Endodermal cell (in vitro differentiated cells): ENCODE measurements around the gene RNASEH1. TPM values are rescaled to one million over a fixed set of nuclear protein-coding genes. Genes with fewer than 3 reads are reported as not detected.
A peak's percentile ranks its signal among the peaks of the same experiment; 100 is the strongest.

Experiments used
- DNase-seq: peaks from one replicate; pipeline ENCODE4 v3.0.0-alpha.2; 2017
- H3K27ac ChIP-seq: 2 replicates; pipeline ENCODE4 v1.5.1; 2013; ENCODE audit warnings: mild to moderate bottlenecking, low read depth, low read length, moderate library complexity
- H3K27me3 ChIP-seq: 2 replicates; pipeline ENCODE4 v1.6.1; 2013; ENCODE audit warnings: mild to moderate bottlenecking, low read length, moderate library complexity; ENCODE audit not compliant: insufficient read depth, control insufficient read depth, poor library complexity, severe bottlenecking
- H3K36me3 ChIP-seq: 2 replicates; pipeline ENCODE4 v1.7.0; 2013; ENCODE audit warnings: mild to moderate bottlenecking, low read length, moderate library complexity; ENCODE audit not compliant: control insufficient read depth, insufficient read depth
- H3K4me1 ChIP-seq: one replicate; pipeline ENCODE4 v1.7.0; 2013; ENCODE audit warnings: low read length; ENCODE audit not compliant: control insufficient read depth, insufficient read depth
- H3K4me3 ChIP-seq: 2 replicates; pipeline ENCODE4 v1.5.1; 2013; ENCODE audit warnings: mild to moderate bottlenecking, low read length, moderate library complexity
- H3K9ac ChIP-seq: 2 replicates; pipeline ENCODE4 v1.6.1; 2013; ENCODE audit warnings: mild to moderate bottlenecking, low read length, moderate library complexity; ENCODE audit not compliant: poor library complexity, severe bottlenecking; ENCODE audit errors: extremely low read depth
- H3K9me3 ChIP-seq: 2 replicates; pipeline ENCODE4 v1.6.1; 2013; ENCODE audit warnings: mild to moderate bottlenecking, low read length, moderate library complexity; ENCODE audit not compliant: control insufficient read depth
- H3K27ac Mint-ChIP-seq: 2 replicates; pipeline ENCODE4 v1.8.0; 2020; ENCODE audit warnings: mixed read lengths
- H3K27me3 Mint-ChIP-seq: 2 replicates; pipeline ENCODE4 v1.8.0; 2021; ENCODE audit warnings: mild to moderate bottlenecking, mixed read lengths; ENCODE audit not compliant: insufficient read depth
- H3K36me3 Mint-ChIP-seq: 2 replicates; pipeline ENCODE4 v1.8.0; 2020; ENCODE audit warnings: low read depth, mixed read lengths
- H3K4me1 Mint-ChIP-seq: 2 replicates; pipeline ENCODE4 v1.8.0; 2020; ENCODE audit warnings: mixed read lengths
- H3K4me3 Mint-ChIP-seq: 2 replicates; pipeline ENCODE4 v1.8.0; 2020; ENCODE audit warnings: mild to moderate bottlenecking, moderate library complexity, mixed read lengths
- H3K9me3 Mint-ChIP-seq: 2 replicates; pipeline ENCODE4 v1.8.0; 2020; ENCODE audit warnings: mild to moderate bottlenecking, mixed read lengths
- CTCF ChIP-seq: fragments of 200-600 bp; sonication (generic); conservative IDR thresholded peaks from 2 replicates; pipeline ENCODE4 v1.5.0; 2021; ENCODE audit warnings: antibody characterized with exemption, mild to moderate bottlenecking
- WGBS, 2 experiments: methylation state at CpG; one replicate each; pipeline versions ENCODE4 v1.1.5 to v1.1.7; 2013; ENCODE audit warnings: missing lambda C conversion rate in 2 of 2, mixed read lengths in 1 of 2; ENCODE audit not compliant: insufficient coverage in 1 of 2, insufficient read length in 1 of 2; 5-methylcytosine and 5-hydroxymethylcytosine counted together
- total RNA-seq, 2 donors: library from RNA; stranded (reverse); fragmentation: NEBNext Ultra II Directional in 1 of 2; extraction: Animal tissue kit (Norgen Biotek cat#: 25700) in 1 of 2; gene quantifications; 2 replicates in 1 of 2; 3 replicates in 1 of 2; pipeline ENCODE4 v1.2.1, GENCODE V29; 2021

RNASEH1 gene
- total RNA-seq, 2 donors from 2014 or later, result 28.2 to 35.2 TPM

GRCh38 chr2:3535794-3536681 lies 22.1 kb downstream of the RNASEH1 start:
- peak overlapping the region; percentile 42 for H3K9ac ChIP-seq
- no peak overlapping the region for H3K4me3 ChIP-seq
- TF ChIP-seq CTCF, result peak; percentile 39
- H3K36me3 Mint-ChIP-seq, result peaks cover 14% of the 10 kb centered on the region
- H3K4me3 Mint-ChIP-seq, result peak overlapping the region; percentile 22
- DNase-seq, result peak; percentile 63
- peaks cover 11% of the 10 kb centered on the region for H3K36me3 ChIP-seq
- H3K4me1 Mint-ChIP-seq, result peaks cover 13% of the 10 kb centered on the region
- H3K9me3 ChIP-seq, result peaks cover 4% of the 10 kb centered on the region
- 77 to 79% methylated on average over 19 to 24 of the region's 24 CpGs for WGBS, 2 experiments
- no peaks in the 10 kb centered on the region for H3K27me3 ChIP-seq
- no peaks in the 10 kb centered on the region for H3K27me3 Mint-ChIP-seq
- peak overlapping the region; percentile 84 for H3K27ac Mint-ChIP-seq
- no peaks in the 10 kb centered on the region for H3K4me1 ChIP-seq
- H3K9me3 Mint-ChIP-seq, result no peaks in the 10 kb centered on the region
- peak overlapping the region; percentile 14 for H3K27ac ChIP-seq

- Histone ChIP-seq H3K9me3 (peaks cover 4% of the 10 kb centered on the region), H3K27me3 (no peaks in the 10 kb centered on the region), H3K27ac (no peak overlapping the region), H3K36me3 (peaks cover 11% of the 10 kb centered on the region), H3K9ac (no peak overlapping the region), H3K4me1 (no peaks in the 10 kb centered on the region), H3K4me3 (no peak overlapping the region)
- peak; percentile 24 for DNase-seq
- H3K36me3 Mint-ChIP-seq, result peaks cover 9% of the 10 kb centered on the region
- peaks cover 13% of the 10 kb centered on the region for H3K4me1 Mint-ChIP-seq
- no peaks in the 10 kb centered on the region for H3K27me3 Mint-ChIP-seq
- no peaks in the 10 kb centered on the region for H3K9me3 Mint-ChIP-seq
- no peak for TF ChIP-seq CTCF
- WGBS, 2 experiments, result 83 to 86% methylated on average over 4 to 5 of the region's 5 CpGs
- no peak overlapping the region for H3K4me3 Mint-ChIP-seq
- peak overlapping the region; percentile 84 for H3K27ac Mint-ChIP-seq
Observed at GRCh38 chr2:3535467-3535793, 22.7 kb downstream of the RNASEH1 start.

- no peak for DNase-seq
- Histone ChIP-seq H3K4me3 (no peak overlapping the region), H3K27me3 (no peaks in the 10 kb centered on the region), H3K36me3 (peaks cover 3% of the 10 kb centered on the region), H3K9ac (no peak overlapping the region), H3K27ac (no peak overlapping the region), H3K4me1 (no peaks in the 10 kb centered on the region), H3K9me3 (peaks cover 4% of the 10 kb centered on the region)
- Mint-ChIP-seq H3K27ac (no peak overlapping the region), H3K27me3 (no peaks in the 10 kb centered on the region), H3K4me1 (peaks cover 13% of the 10 kb centered on the region), H3K4me3 (no peak overlapping the region), H3K9me3 (no peaks in the 10 kb centered on the region), H3K36me3 (peaks cover 4% of the 10 kb centered on the region)
- 92 to 95% methylated on average over 18 to 24 of the region's 24 CpGs for WGBS, 2 experiments
- no peak for TF ChIP-seq CTCF
Observed at GRCh38 chr2:3534251-3534814, 23.8 kb downstream of the RNASEH1 start.
